Measurements from ENCODE around the gene FA2H.

FA2H gene

DNA sequence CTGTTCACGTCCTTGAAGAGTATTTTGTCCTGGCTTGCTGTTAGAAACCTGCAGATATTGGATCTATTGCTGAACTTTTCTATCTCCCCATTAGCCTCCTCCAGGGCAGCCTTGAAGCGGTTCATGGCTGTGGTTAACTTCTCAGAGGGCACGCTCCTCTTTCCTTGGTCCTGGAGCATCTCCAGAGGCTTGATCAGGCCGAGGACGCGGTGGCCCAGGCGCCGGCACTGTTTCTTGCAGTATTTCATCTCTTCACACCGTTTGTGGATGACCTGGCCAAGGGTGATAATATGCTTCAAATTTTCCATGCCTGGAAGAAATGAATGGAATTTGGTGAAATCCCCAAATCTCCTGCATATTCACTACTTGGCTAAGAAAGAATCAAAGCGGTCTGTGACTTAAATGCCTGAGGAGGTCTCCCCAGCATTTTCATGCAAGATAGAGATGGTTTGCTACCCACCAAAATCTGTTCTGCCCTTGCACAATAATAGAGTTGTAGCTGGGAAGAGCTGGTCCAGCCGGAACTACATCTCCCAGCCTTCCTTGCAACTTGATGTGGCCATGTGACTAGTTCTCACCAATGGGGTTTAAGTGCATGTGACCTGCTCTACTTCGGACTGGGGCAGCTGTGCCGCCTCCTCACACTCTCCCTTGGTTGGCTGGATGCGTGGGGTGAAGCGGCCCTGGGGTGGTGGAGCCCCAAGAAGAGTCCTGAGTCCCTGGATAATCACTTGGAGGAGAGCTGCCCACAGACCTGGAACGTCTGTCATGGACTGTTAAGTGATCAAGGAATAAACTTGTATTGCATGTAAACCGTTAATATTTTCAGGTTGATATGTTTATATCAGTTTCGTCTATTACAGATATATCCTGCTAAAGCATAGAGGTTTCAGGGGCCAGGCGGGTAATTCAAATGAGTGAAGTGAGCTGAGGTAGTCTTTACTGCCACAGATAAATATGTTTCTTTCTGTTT is 78.9 kb downstream of the FA2H start:
- TF ChIP-seq GLIS3 (CRISPR knock-in tag; IDR thresholded peaks at IDR 0.05) (no peak), ZNF70 (CRISPR knock-in tag; IDR thresholded peaks at IDR 0.05) (peak; percentile 87), BACH2 (CRISPR knock-in tag; IDR thresholded peaks at IDR 0.05; ENCODE audit: borderline replicate concordance) (no peak), PPARA (CRISPR knock-in tag; IDR thresholded peaks at IDR 0.05; ENCODE audit: borderline replicate concordance) (no peak)
- TF ChIP-seq, protein P1, sequence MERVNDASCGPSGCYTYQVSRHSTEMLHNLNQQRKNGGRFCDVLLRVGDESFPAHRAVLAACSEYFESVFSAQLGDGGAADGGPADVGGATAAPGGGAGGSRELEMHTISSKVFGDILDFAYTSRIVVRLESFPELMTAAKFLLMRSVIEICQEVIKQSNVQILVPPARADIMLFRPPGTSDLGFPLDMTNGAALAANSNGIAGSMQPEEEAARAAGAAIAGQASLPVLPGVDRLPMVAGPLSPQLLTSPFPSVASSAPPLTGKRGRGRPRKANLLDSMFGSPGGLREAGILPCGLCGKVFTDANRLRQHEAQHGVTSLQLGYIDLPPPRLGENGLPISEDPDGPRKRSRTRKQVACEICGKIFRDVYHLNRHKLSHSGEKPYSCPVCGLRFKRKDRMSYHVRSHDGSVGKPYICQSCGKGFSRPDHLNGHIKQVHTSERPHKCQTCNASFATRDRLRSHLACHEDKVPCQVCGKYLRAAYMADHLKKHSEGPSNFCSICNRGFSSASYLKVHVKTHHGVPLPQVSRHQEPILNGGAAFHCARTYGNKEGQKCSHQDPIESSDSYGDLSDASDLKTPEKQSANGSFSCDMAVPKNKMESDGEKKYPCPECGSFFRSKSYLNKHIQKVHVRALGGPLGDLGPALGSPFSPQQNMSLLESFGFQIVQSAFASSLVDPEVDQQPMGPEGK (CRISPR knock-in tag; IDR thresholded peaks at IDR 0.05; ENCODE audit: borderline replicate concordance): no peak
- ATAC-seq: peak; percentile 98

DNA sequence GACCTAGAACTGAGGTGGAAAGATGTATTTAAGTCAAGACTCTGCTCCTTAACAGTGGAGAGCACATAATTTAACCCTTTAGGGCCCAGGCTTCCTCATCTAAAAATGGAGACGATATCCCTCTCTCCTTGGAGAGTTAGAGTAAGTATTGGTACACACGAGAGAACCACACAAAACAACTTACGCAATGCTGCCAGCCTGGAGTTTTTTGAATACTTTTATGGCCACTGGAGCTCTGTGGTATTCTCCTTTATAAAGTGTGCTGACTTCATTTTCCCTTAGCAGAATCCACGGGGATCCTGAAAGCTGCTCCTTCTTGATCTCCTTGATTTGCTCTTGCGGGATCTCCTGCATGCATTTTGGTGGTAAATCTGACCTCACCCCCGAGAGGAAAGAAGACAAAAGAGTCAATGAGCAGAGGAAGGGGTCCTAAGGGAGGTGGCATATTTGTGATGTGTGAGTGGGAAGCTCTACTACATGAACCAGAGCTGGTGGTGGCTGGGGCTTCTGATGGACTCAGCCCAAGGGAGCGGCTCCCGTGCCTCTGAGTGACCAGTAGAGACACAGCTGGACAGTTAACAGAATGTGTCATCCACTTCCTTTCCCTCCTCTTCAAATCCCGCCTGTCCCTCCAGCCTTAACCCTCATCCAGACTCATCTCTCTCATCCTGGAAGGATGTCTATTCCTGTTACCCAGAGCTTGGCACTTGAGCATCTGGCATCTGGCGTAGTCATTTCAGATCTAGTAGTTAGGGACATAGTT is 83.3 kb downstream of the FA2H start:
- TF ChIP-seq, protein P2, sequence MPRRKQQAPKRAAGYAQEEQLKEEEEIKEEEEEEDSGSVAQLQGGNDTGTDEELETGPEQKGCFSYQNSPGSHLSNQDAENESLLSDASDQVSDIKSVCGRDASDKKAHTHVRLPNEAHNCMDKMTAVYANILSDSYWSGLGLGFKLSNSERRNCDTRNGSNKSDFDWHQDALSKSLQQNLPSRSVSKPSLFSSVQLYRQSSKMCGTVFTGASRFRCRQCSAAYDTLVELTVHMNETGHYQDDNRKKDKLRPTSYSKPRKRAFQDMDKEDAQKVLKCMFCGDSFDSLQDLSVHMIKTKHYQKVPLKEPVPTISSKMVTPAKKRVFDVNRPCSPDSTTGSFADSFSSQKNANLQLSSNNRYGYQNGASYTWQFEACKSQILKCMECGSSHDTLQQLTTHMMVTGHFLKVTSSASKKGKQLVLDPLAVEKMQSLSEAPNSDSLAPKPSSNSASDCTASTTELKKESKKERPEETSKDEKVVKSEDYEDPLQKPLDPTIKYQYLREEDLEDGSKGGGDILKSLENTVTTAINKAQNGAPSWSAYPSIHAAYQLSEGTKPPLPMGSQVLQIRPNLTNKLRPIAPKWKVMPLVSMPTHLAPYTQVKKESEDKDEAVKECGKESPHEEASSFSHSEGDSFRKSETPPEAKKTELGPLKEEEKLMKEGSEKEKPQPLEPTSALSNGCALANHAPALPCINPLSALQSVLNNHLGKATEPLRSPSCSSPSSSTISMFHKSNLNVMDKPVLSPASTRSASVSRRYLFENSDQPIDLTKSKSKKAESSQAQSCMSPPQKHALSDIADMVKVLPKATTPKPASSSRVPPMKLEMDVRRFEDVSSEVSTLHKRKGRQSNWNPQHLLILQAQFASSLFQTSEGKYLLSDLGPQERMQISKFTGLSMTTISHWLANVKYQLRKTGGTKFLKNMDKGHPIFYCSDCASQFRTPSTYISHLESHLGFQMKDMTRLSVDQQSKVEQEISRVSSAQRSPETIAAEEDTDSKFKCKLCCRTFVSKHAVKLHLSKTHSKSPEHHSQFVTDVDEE (CRISPR knock-in tag; IDR thresholded peaks at IDR 0.05): no peak
- TF ChIP-seq RARB (CRISPR knock-in tag; IDR thresholded peaks at IDR 0.05) (no peak), ZFP30 (CRISPR knock-in tag; IDR thresholded peaks at IDR 0.05) (no peak), BACH2 (CRISPR knock-in tag; IDR thresholded peaks at IDR 0.05; ENCODE audit: borderline replicate concordance) (no peak), TCF4 (CRISPR knock-in tag; IDR thresholded peaks at IDR 0.05; ENCODE audit: borderline replicate concordance) (no peak), ZNF70 (CRISPR knock-in tag; IDR thresholded peaks at IDR 0.05) (no peak), GLIS3 (CRISPR knock-in tag; IDR thresholded peaks at IDR 0.05) (no peak), ISL1 (CRISPR knock-in tag; IDR thresholded peaks at IDR 0.05) (no peak), ZFP3 (CRISPR knock-in tag; IDR thresholded peaks at IDR 0.05) (no peak), OSR1 (CRISPR knock-in tag; IDR thresholded peaks at IDR 0.05) (no peak), ZC3H10 (CRISPR knock-in tag; IDR thresholded peaks at IDR 0.05) (no peak), ARNTL (CRISPR knock-in tag; IDR thresholded peaks at IDR 0.05; ENCODE audit: borderline replicate concordance, low read depth) (no peak)
- TF ChIP-seq, protein P1 (CRISPR knock-in tag; IDR thresholded peaks at IDR 0.05; ENCODE audit: borderline replicate concordance): no peak
- TF ChIP-seq, protein P3, sequence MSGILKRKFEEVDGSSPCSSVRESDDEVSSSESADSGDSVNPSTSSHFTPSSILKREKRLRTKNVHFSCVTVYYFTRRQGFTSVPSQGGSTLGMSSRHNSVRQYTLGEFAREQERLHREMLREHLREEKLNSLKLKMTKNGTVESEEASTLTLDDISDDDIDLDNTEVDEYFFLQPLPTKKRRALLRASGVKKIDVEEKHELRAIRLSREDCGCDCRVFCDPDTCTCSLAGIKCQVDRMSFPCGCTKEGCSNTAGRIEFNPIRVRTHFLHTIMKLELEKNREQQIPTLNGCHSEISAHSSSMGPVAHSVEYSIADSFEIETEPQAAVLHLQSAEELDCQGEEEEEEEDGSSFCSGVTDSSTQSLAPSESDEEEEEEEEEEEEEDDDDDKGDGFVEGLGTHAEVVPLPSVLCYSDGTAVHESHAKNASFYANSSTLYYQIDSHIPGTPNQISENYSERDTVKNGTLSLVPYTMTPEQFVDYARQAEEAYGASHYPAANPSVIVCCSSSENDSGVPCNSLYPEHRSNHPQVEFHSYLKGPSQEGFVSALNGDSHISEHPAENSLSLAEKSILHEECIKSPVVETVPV (CRISPR knock-in tag; IDR thresholded peaks at IDR 0.05): no peak
- ATAC-seq: no peak

GRCh38 chr16:74682556-74682955 is 92.1 kb downstream of the FA2H start:
- ATAC-seq: no peak
- no peak for TF ChIP-seq ISL1 (CRISPR knock-in tag; IDR thresholded peaks at IDR 0.05)
- no peak for TF ChIP-seq ARNTL (CRISPR knock-in tag; IDR thresholded peaks at IDR 0.05; ENCODE audit: borderline replicate concordance, low read depth)
- TF ChIP-seq CREB5 (CRISPR knock-in tag; IDR thresholded peaks at IDR 0.05; ENCODE audit: low read depth): no peak
- TF ChIP-seq ZFP3 (CRISPR knock-in tag; IDR thresholded peaks at IDR 0.05): no peak
- no peak for TF ChIP-seq TOX (CRISPR knock-in tag; IDR thresholded peaks at IDR 0.05; ENCODE audit: borderline replicate concordance)
- TF ChIP-seq BACH2 (CRISPR knock-in tag; IDR thresholded peaks at IDR 0.05; ENCODE audit: borderline replicate concordance): no peak
- TF ChIP-seq GLIS3 (CRISPR knock-in tag; IDR thresholded peaks at IDR 0.05): no peak
- TF ChIP-seq PPARA (CRISPR knock-in tag; IDR thresholded peaks at IDR 0.05; ENCODE audit: borderline replicate concordance): no peak
- TF ChIP-seq, protein P4, sequence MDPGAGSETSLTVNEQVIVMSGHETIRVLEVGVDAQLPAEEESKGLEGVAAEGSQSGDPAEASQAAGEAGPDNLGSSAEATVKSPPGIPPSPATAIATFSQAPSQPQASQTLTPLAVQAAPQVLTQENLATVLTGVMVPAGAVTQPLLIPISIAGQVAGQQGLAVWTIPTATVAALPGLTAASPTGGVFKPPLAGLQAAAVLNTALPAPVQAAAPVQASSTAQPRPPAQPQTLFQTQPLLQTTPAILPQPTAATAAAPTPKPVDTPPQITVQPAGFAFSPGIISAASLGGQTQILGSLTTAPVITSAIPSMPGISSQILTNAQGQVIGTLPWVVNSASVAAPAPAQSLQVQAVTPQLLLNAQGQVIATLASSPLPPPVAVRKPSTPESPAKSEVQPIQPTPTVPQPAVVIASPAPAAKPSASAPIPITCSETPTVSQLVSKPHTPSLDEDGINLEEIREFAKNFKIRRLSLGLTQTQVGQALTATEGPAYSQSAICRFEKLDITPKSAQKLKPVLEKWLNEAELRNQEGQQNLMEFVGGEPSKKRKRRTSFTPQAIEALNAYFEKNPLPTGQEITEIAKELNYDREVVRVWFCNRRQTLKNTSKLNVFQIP (CRISPR knock-in tag; IDR thresholded peaks at IDR 0.05; ENCODE audit: borderline replicate concordance, low read depth): no peak
- no peak for TF ChIP-seq RARB (CRISPR knock-in tag; IDR thresholded peaks at IDR 0.05)
- TF ChIP-seq, protein P3 (CRISPR knock-in tag; IDR thresholded peaks at IDR 0.05): no peak
- no peak for TF ChIP-seq ZNF70 (CRISPR knock-in tag; IDR thresholded peaks at IDR 0.05)
- no peak for TF ChIP-seq SNAI2 (CRISPR knock-in tag; IDR thresholded peaks at IDR 0.05)
- no peak for TF ChIP-seq ZNF8 (CRISPR knock-in tag; IDR thresholded peaks at IDR 0.05)
- TF ChIP-seq ZFP30 (CRISPR knock-in tag; IDR thresholded peaks at IDR 0.05): no peak

All from SK-N-SH treated with all-trans-retinoic acid at 6 μM for 48 hours (cell line).